Measurements from ENCODE around the gene CHCHD3. TPM values are rescaled to one million over a fixed set of nuclear protein-coding genes. Genes with fewer than 3 reads are reported as not detected.
"Not testable (repeated sequence)": the region's sequence is repeated elsewhere in the genome, so short reads cannot be mapped to it uniquely, and the experiment has no call there.

CHCHD3 gene
- polyA plus RNA-seq, 3 donors = 30.5 to 56.7 (median 48.8) TPM

DNA sequence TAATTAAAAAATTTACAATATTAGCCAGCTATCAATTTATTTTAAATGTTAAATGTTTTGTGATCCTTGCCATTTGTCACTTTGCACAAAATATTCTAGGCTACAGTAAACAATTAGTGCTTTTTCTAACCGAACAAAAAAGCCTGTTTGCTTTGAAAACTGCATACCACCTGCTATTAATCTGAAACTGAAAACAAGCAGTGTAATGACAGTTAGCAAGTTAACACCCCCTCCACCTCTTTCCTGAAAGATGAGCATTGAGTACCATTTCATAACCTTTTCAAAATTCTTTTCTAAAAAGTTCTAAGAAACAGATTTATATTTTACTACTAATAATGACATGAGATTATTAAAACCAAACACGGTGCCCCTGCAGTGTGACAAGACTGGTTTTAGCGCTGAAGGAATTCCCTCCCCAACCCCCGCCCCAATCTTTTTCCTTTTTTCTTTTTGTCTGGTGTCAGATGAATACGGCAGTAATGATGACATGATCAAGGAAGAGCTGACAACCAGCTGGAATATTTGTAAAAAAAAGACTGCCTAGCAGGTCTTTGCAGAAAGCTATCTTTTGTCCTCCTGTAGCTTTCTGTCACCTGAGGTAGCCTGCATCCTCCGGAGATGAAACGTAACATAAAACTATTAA lies 175.6 kb downstream of the CHCHD3 start:
- DNase-seq = no peak
- no peaks in the 10 kb centered on the region for H3K79me2 ChIP-seq (ENCODE audit: insufficient read depth, low read length)
- H3K4me1 ChIP-seq (ENCODE audit: control insufficient read depth in 1 of 2, insufficient read depth in 2 of 2, low read length in 2 of 2) = no peaks in the 10 kb centered on the region
- no peak overlapping the region for H3K4me3 ChIP-seq (replicated peaks in 1 of 3; ENCODE audit: low read depth in 2 of 3, low read length in 3 of 3)
- H3K36me3 Mint-ChIP-seq = peaks cover 23 to 27% of the 10 kb centered on the region in 2 donors
- no peak overlapping the region for H3K4me2 ChIP-seq (replicated peaks; ENCODE audit: extremely low read depth, low read length, poor library complexity, severe bottlenecking)
- H3K36me3 ChIP-seq (replicated peaks in 1 of 2; ENCODE audit: control insufficient read depth in 1 of 2, insufficient read depth in 2 of 2, low read length in 2 of 2) = peaks cover 0 to 4% of the 10 kb centered on the region in 2 donors
- no peak overlapping the region for H3K27ac ChIP-seq (ENCODE audit: low read depth in 1 of 2, low read length in 2 of 2)
- no peaks in the 10 kb centered on the region for H3K27me3 ChIP-seq (ENCODE audit: control insufficient read depth in 2 of 2, insufficient read depth in 2 of 2, low read length in 2 of 2)
- no peak overlapping the region for H3K27ac Mint-ChIP-seq
- H3K9ac ChIP-seq (ENCODE audit: insufficient read depth, low read length, poor library complexity, severe bottlenecking) = no peak overlapping the region
- no peak overlapping the region for H2AFZ ChIP-seq (ENCODE audit: insufficient read depth, low read depth, low read length, poor library complexity, severe bottlenecking)
- H3K9me3 ChIP-seq (replicated peaks in 1 of 2; ENCODE audit: control insufficient read depth in 1 of 2, insufficient read depth in 1 of 2, low read length in 2 of 2) = no peaks in the 10 kb centered on the region
- intact Hi-C loops (cut with micrococcal nuclease) = no loop called here
- no peaks in the 10 kb centered on the region for H4K20me1 ChIP-seq (ENCODE audit: insufficient read depth, low read length)
- 100% methylated on average over 1 of the region's 7 CpGs for WGBS (ENCODE audit: insufficient coverage)
- TF ChIP-seq, protein P1, sequence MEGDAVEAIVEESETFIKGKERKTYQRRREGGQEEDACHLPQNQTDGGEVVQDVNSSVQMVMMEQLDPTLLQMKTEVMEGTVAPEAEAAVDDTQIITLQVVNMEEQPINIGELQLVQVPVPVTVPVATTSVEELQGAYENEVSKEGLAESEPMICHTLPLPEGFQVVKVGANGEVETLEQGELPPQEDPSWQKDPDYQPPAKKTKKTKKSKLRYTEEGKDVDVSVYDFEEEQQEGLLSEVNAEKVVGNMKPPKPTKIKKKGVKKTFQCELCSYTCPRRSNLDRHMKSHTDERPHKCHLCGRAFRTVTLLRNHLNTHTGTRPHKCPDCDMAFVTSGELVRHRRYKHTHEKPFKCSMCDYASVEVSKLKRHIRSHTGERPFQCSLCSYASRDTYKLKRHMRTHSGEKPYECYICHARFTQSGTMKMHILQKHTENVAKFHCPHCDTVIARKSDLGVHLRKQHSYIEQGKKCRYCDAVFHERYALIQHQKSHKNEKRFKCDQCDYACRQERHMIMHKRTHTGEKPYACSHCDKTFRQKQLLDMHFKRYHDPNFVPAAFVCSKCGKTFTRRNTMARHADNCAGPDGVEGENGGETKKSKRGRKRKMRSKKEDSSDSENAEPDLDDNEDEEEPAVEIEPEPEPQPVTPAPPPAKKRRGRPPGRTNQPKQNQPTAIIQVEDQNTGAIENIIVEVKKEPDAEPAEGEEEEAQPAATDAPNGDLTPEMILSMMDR (IDR thresholded peaks at IDR 0.05) = no peak
- no peak overlapping the region for H3K4me3 Mint-ChIP-seq
- H3K9me3 Mint-ChIP-seq = peaks cover 0 to 7% (median 2%) of the 10 kb centered on the region in 7 donors
- no peaks in the 10 kb centered on the region for H3K27me3 Mint-ChIP-seq (ENCODE audit: low read depth in 3 of 3)
- peaks cover 2% of the 10 kb centered on the region for H3K4me1 Mint-ChIP-seq

DNA sequence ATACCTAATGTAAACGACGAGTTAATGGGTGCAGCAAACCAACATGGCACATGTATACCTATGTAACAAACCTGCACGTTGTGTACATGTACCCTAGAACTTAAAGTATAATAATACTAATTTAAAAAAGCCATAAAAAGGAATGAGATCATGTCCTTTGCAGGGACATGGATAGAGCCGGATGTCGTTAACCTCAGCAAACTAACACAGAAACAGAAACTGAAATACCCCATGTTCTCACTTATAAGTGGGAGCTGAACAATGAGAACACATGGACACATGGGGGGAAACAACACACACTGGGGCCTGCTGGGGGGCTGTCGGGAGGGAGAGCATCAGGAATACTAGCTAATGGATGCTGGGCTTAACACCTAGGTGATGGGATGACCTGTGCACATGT lies 176.8 kb downstream of the CHCHD3 start:
- no CpG with 5 or more reads among the region's 6 CpGs for WGBS (ENCODE audit: insufficient coverage)
- H3K4me1 Mint-ChIP-seq; intact Hi-C loops (cut with micrococcal nuclease); H3K36me3 ChIP-seq (replicated peaks in 1 of 2; ENCODE audit: control insufficient read depth in 1 of 2, insufficient read depth in 2 of 2, low read length in 2 of 2); H3K4me3 ChIP-seq (replicated peaks in 1 of 3; ENCODE audit: low read depth in 2 of 3, low read length in 3 of 3); H4K20me1 ChIP-seq (ENCODE audit: insufficient read depth, low read length); H3K9me3 Mint-ChIP-seq; H3K9me3 ChIP-seq (replicated peaks in 1 of 2; ENCODE audit: control insufficient read depth in 1 of 2, insufficient read depth in 1 of 2, low read length in 2 of 2); H3K4me1 ChIP-seq (ENCODE audit: control insufficient read depth in 1 of 2, insufficient read depth in 2 of 2, low read length in 2 of 2); H3K27ac ChIP-seq (ENCODE audit: low read depth in 1 of 2, low read length in 2 of 2); H3K27me3 Mint-ChIP-seq (ENCODE audit: low read depth in 3 of 3); H2AFZ ChIP-seq (ENCODE audit: insufficient read depth, low read depth, low read length, poor library complexity, severe bottlenecking); H3K9ac ChIP-seq (ENCODE audit: insufficient read depth, low read length, poor library complexity, severe bottlenecking); H3K4me3 Mint-ChIP-seq; H3K27me3 ChIP-seq (ENCODE audit: control insufficient read depth in 2 of 2, insufficient read depth in 2 of 2, low read length in 2 of 2); DNase-seq; H3K79me2 ChIP-seq (ENCODE audit: insufficient read depth, low read length); H3K4me2 ChIP-seq (replicated peaks; ENCODE audit: extremely low read depth, low read length, poor library complexity, severe bottlenecking); H3K27ac Mint-ChIP-seq: not testable (repeated sequence)
- peaks cover 23 to 27% of the 10 kb centered on the region in 2 donors for H3K36me3 Mint-ChIP-seq
